HepG2 (cell line): ENCODE results near the gene ATRN. TPM values are rescaled to one million over a fixed set of nuclear protein-coding genes. Genes with fewer than 3 reads are reported as not detected.

Source experiments
- ATF1 ChIP-seq: IDR thresholded peaks from 2 replicates; pipeline ENCODE4 v1.6.1; 2016; ENCODE audit warnings: mild to moderate bottlenecking, control low read depth
- ATF7-NPFF ChIP-seq: sonication (generic); formaldehyde crosslinking; IDR thresholded peaks from 2 replicates; pipeline ENCODE4 v1.8.1; 2023; ENCODE audit warnings: mild to moderate bottlenecking, low read depth, missing genetic modification reagents, moderate library complexity
- BATF2 ChIP-seq: sonication (generic); formaldehyde crosslinking; IDR thresholded peaks from 2 replicates; pipeline ENCODE4 v1.8.0; 2022; ENCODE audit warnings: mild to moderate bottlenecking, missing genetic modification reagents, moderate library complexity
- DR1 ChIP-seq: sonication (generic); formaldehyde crosslinking; IDR thresholded peaks from 2 replicates; pipeline ENCODE4 v1.8.0; 2021; ENCODE audit warnings: mild to moderate bottlenecking, missing genetic modification reagents, inconsistent platforms
- ELF1 ChIP-seq: sonication (generic); formaldehyde crosslinking; IDR thresholded peaks from 2 replicates; pipeline ENCODE4 v1.4.0; 2020; ENCODE audit warnings: missing genetic modification reagents
- HDAC1 ChIP-seq: sonication (generic); formaldehyde crosslinking; IDR thresholded peaks from 2 replicates; pipeline ENCODE4 v1.5.1; 2020; ENCODE audit warnings: mild to moderate bottlenecking, missing genetic modification reagents
- MXI1 ChIP-seq: IDR thresholded peaks from 3 replicates; pipeline ENCODE4 v1.6.1; 2012; ENCODE audit warnings: low read depth, low read length, inconsistent platforms, borderline replicate concordance
- PREB ChIP-seq: sonication (generic); formaldehyde crosslinking; IDR thresholded peaks from 2 replicates; pipeline ENCODE4 v1.4.0; 2020; ENCODE audit warnings: missing genetic modification reagents
- SALL1 ChIP-seq: sonication (generic); formaldehyde crosslinking; IDR thresholded peaks from 2 replicates; pipeline ENCODE4 v1.8.0; 2022; ENCODE audit warnings: mild to moderate bottlenecking, missing genetic modification reagents
- SMC3 ChIP-seq: IDR thresholded peaks from 2 replicates; pipeline ENCODE4 v1.6.1; 2011; ENCODE audit warnings: low read length, improper control_type of control experiment
- TBX3 ChIP-seq: fragments of 450-650 bp; IDR thresholded peaks from 2 replicates; pipeline ENCODE4 v1.6.1; 2017; ENCODE audit warnings: antibody characterized with exemption, mild to moderate bottlenecking, inconsistent platforms, borderline replicate concordance
- TFE3 ChIP-seq: IDR thresholded peaks from 2 replicates; pipeline ENCODE4 v1.6.1; 2016
- ZNF224 ChIP-seq: sonication (generic); formaldehyde crosslinking; IDR thresholded peaks from 2 replicates; pipeline ENCODE4 v1.5.0; 2020; ENCODE audit warnings: mild to moderate bottlenecking, missing genetic modification reagents
- ZNF274 ChIP-seq: sonication (generic); formaldehyde crosslinking; IDR thresholded peaks from 2 replicates; pipeline ENCODE4 v1.5.1; 2020; ENCODE audit warnings: mild to moderate bottlenecking, missing genetic modification reagents
- ZNF276 ChIP-seq: sonication (generic); formaldehyde crosslinking; IDR thresholded peaks from 2 replicates; pipeline ENCODE4 v1.4.0; 2020; ENCODE audit warnings: mild to moderate bottlenecking, low read depth, missing genetic modification reagents
- ZNF512B ChIP-seq: sonication (generic); formaldehyde crosslinking; IDR thresholded peaks from 2 replicates; pipeline ENCODE4 v1.5.1; 2020; ENCODE audit warnings: missing genetic modification reagents, mild to moderate bottlenecking, borderline replicate concordance
- ZNF781 ChIP-seq: sonication (generic); formaldehyde crosslinking; IDR thresholded peaks from 2 replicates; pipeline ENCODE4 v1.5.1; 2020; ENCODE audit warnings: borderline replicate concordance, mild to moderate bottlenecking, missing genetic modification reagents; ENCODE audit errors: not compliant biosample characterization
- polyA plus RNA-seq, 8 experiments: library from polyadenylated mRNA; depleted of rRNA in 3 of 8; stranded (reverse) in 7 of 8; unstranded in 1 of 8; fragments of >200 nt; fragmentation: Illumina TruSeq in 4 of 8; extraction: Trizol in 4 of 8; gene quantifications; 2 replicates each; pipeline versions ENCODE4 v1.2.1 to v1.2.3, GENCODE V29; 2011 to 2016; ENCODE audit warnings: low read depth in 4 of 8, missing spikeins in 1 of 8, mixed read lengths in 1 of 8; ENCODE audit not compliant: insufficient read depth in 1 of 8
- total RNA-seq, 5 experiments: library from RNA; depleted of rRNA; stranded (reverse); fragments of >200 nt; fragmentation: Illumina TruSeq; extraction: Trizol; gene quantifications; 2 replicates each; pipeline ENCODE4 v1.2.3, GENCODE V29; 2016; ENCODE audit warnings: low read depth in 1 of 5

Gene ATRN
- total and polyA plus RNA-seq, 2 of the 13 experiments (the other 11 are each of a cell fraction or from before 2014, with no cell fraction given): 44.2 to 81.1 TPM

- TF ChIP-seq ZNF512B (CRISPR knock-in tag) (no peak; the same call in 1 of the 2 replicates), ZNF276 (CRISPR knock-in tag) (peak; percentile 89), ATF7-NPFF (CRISPR knock-in tag) (peak; percentile 99), ZNF781 (CRISPR knock-in tag) (peak; percentile 90), SALL1 (CRISPR knock-in tag) (peak; percentile 94), PREB (CRISPR knock-in tag) (no peak), MXI1 (peak; percentile 93), ZNF274 (CRISPR knock-in tag) (peak; percentile 12), ZNF224 (CRISPR knock-in tag) (0 out of 2 replicates have a peak, but pooled peaks have one; percentile 43), TBX3 (no peak), TFE3 (CRISPR knock-in tag) (peak; percentile 55), HDAC1 (peak; percentile 91), ATF1 (no peak), SMC3 (no peak; the same call in 1 of the 2 replicates), BATF2 (0 out of 2 replicates have a peak, but pooled peaks have one; percentile 39), DR1 (CRISPR knock-in tag) (peak; percentile 86), ELF1 (CRISPR knock-in tag) (peak; percentile 37; the same call in 1 of the 2 replicates)
These were observed at the start of gene ATRN (continued) for GRCh38 chr20:3470627-3471396.
